Endothelial cell of umbilical vein (primary cell): ENCODE data around the gene SPSB3. TPM values are rescaled to one million over a fixed set of nuclear protein-coding genes. Genes with fewer than 3 reads are reported as not detected.

Experiments used
- BruUV-seq: library from RNA; stranded (reverse); fragments of 400-500 nt; replicated peaks from 2 replicates; lab custom pipeline; 2021; lab: Mats Ljungman, UMichigan
- CTCF ChIA-PET: fragments of 300-600, 350-600 bp; sonication (Branson Sonifier 250); formaldehyde crosslinking; loops from one replicate; lab custom pipeline; 2021; ENCODE audit warnings: antibody characterized with exemption, inconsistent platforms; lab: Charles Lee
- POLR2A ChIA-PET: fragments of 300-600, 350-600 bp; sonication (Branson Sonifier 250); formaldehyde crosslinking; loops from one replicate; lab custom pipeline; 2021; ENCODE audit warnings: antibody characterized with exemption, inconsistent platforms; lab: Charles Lee
- DNase-seq: peaks from one replicate; pipeline ENCODE4 v3.0.0-alpha.2; 2011; ENCODE audit warnings: low read depth, low spot score
- FAIRE-seq: peaks from 2 replicates; lab custom pipeline; 2011; peaks lifted over from hg19 to GRCh38; lab: Jason Lieb, UNC
- H2AFZ ChIP-seq: 2 replicates; pipeline ENCODE4 v1.6.0; 2012; ENCODE audit warnings: low read depth, low read length, control low read depth, inconsistent platforms
- H3K27ac ChIP-seq: 2 replicates; pipeline ENCODE4 v1.5.1; 2011; ENCODE audit warnings: low read depth, mild to moderate bottlenecking, control low read depth, low read length, moderate library complexity; ENCODE audit not compliant: insufficient read depth
- H3K27me3 ChIP-seq, 2 experiments: 2 replicates each; pipeline versions ENCODE4 v1.6.0 to v1.6.1; 2011; ENCODE audit warnings: low read length in 2 of 2, mixed read lengths in 1 of 2; ENCODE audit not compliant: control insufficient read depth in 2 of 2, insufficient read depth in 2 of 2
- H3K36me3 ChIP-seq, 2 experiments: 2 replicates in 1 of 2; 3 replicates in 1 of 2; pipeline ENCODE4 v1.5.1; 2011; ENCODE audit warnings: low read length in 2 of 2, mild to moderate bottlenecking in 1 of 2, moderate library complexity in 1 of 2; ENCODE audit not compliant: control insufficient read depth in 2 of 2, insufficient read depth in 2 of 2; ENCODE audit errors: extremely low read depth in 1 of 2
- H3K4me1 ChIP-seq: 3 replicates; pipeline ENCODE4 v1.5.1; 2011; ENCODE audit warnings: mild to moderate bottlenecking, low read length; ENCODE audit not compliant: control insufficient read depth, insufficient read depth; ENCODE audit errors: extremely low read depth
- H3K4me2 ChIP-seq: 2 replicates; pipeline ENCODE4 v1.6.1; 2011; ENCODE audit warnings: low read length, control low read depth, mixed read lengths; ENCODE audit not compliant: insufficient read depth
- H3K4me3 ChIP-seq, 3 experiments: fragments of 200-600 bp in 1 of 3; sonication (generic), shearing (Covaris generic) in 1 of 3; replicated peaks in 1 of 3; 2 replicates each; pipeline ENCODE4 v1.5.1; 2011 to 2016; ENCODE audit warnings: control low read depth in 3 of 3, low read length in 3 of 3, mild to moderate bottlenecking in 2 of 3, inconsistent platforms in 1 of 3, low read depth in 1 of 3, moderate library complexity in 1 of 3; ENCODE audit not compliant: insufficient read depth in 1 of 3
- H3K79me2 ChIP-seq: 2 replicates; pipeline ENCODE4 v1.6.0; 2012; ENCODE audit warnings: low read length, inconsistent platforms; ENCODE audit not compliant: control insufficient read depth, insufficient read depth
- H3K9ac ChIP-seq: replicated peaks from 2 replicates; pipeline ENCODE3; 2011; ENCODE audit warnings: low read length, control low read depth; ENCODE audit not compliant: insufficient read depth; ENCODE audit errors: extremely low read depth
- H3K9me1 ChIP-seq: replicated peaks from 3 replicates; pipeline ENCODE4 v1.6.0; 2011; ENCODE audit warnings: mild to moderate bottlenecking, low read length; ENCODE audit not compliant: control insufficient read depth, insufficient read depth; ENCODE audit errors: extremely low read depth
- H3K9me3 ChIP-seq: replicated peaks from 2 replicates; pipeline ENCODE4 v1.5.1; 2012; ENCODE audit warnings: low read length, inconsistent platforms; ENCODE audit not compliant: control insufficient read depth, insufficient read depth
- H4K20me1 ChIP-seq: replicated peaks from 2 replicates; pipeline ENCODE3; 2011; ENCODE audit warnings: mild to moderate bottlenecking, low read length; ENCODE audit not compliant: control insufficient read depth, insufficient read depth; ENCODE audit errors: extremely low read depth
- EZH2 ChIP-seq: IDR thresholded peaks from 2 replicates; pipeline ENCODE4 v1.6.1; 2012; ENCODE audit warnings: borderline replicate concordance, low read depth, mild to moderate bottlenecking, moderate library complexity, low read length, inconsistent platforms; ENCODE audit not compliant: severe bottlenecking
- FOS ChIP-seq: IDR thresholded peaks from 2 replicates; pipeline ENCODE4 v1.6.1; 2011; ENCODE audit warnings: mild to moderate bottlenecking, low read length, moderate library complexity, borderline replicate concordance; ENCODE audit not compliant: insufficient read depth
- GATA2 ChIP-seq: IDR thresholded peaks from 2 replicates; pipeline ENCODE4 v1.7.0; 2011; ENCODE audit warnings: low read depth, mild to moderate bottlenecking, moderate library complexity, mixed read lengths, low read length; ENCODE audit not compliant: insufficient read length, insufficient read depth
- POLR2A ChIP-seq: IDR thresholded peaks from 2 replicates; pipeline ENCODE4 v1.6.1; 2012; ENCODE audit warnings: low read depth, mild to moderate bottlenecking, control low read depth, low read length
- dilution Hi-C: fragments of 300-500 bp; cut with MboI; formaldehyde crosslinking; loops from one replicate; pipeline ENCODE4 v1.15.0; 2019; ENCODE audit warnings: low sequenced_read_pairs; ENCODE audit not compliant: extremely low pct_ligation_motif_present
- intact Hi-C: fragments of 100-400 bp; cut with micrococcal nuclease; formaldehyde crosslinking; loops from one replicate; pipeline ENCODE4 v1.10.0; 2022
- polyA plus RNA-seq, 4 experiments: library from polyadenylated mRNA; depleted of rRNA in 3 of 4; stranded (reverse) in 3 of 4; unstranded in 1 of 4; fragments of >200 nt; gene quantifications; 2 replicates each; pipeline versions ENCODE4 v1.2.1 to v1.2.3, GENCODE V29; 2011 to 2012; ENCODE audit warnings: missing spikeins in 1 of 4
- total RNA-seq: library from RNA; stranded (reverse); gene quantifications from 2 replicates; pipeline ENCODE4 v1.2.3, GENCODE V29; 2021
- TF ChIP-seq, protein P1 (sequence below): IDR thresholded peaks from 2 replicates; pipeline ENCODE4 v1.6.1; 2011; ENCODE audit not compliant: insufficient read depth, insufficient read length
- TF ChIP-seq, protein P2 (sequence below), 2 donors: IDR thresholded peaks; 1 replicate in 1 of 2; 2 replicates in 1 of 2; pipeline ENCODE4 v1.5.1; 2011; ENCODE audit warnings: low read length in 2 of 2, mild to moderate bottlenecking in 2 of 2, moderate library complexity in 2 of 2, control low read depth in 1 of 2, inconsistent platforms in 1 of 2, low read depth in 1 of 2; ENCODE audit not compliant: insufficient read depth in 1 of 2; ENCODE audit errors: extremely low read depth in 1 of 2

SPSB3 gene
- total and polyA plus RNA-seq, 2 donors (not counting 3 experiments of a cell fraction or from before 2014, with no cell fraction given) = 39.0 to 86.2 TPM

DNA sequence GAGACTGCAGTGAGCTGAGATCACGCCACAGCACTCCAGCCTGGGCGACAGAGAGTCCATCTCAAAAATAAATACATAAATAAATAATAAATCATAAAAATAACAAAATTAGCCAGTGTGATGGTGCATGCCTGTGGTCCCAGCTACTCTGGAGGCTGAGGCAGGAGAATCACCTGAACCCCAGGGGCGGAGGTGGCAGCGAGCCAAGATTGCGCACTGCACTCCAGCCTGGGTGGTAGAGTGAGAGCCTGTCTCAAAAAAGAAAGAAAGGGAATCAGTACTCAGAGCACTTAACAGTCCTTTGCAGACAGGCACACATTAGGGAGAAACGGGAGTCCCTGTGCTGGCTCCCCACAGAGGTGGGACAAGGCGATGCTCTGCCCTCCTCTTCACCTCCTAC is 51.3 kb downstream of the SPSB3 start:
- H3K9me1 ChIP-seq = no peaks in the 10 kb centered on the region
- dilution Hi-C loops = no loop called here
- BruUV-seq = no TSS peak
- no peak overlapping the region for H3K4me2 ChIP-seq
- H3K79me2 ChIP-seq = peaks cover 1% of the 10 kb centered on the region
- CTCF ChIA-PET = interaction anchor here (0.6 kb wide), 1 partner anchor 40 kb away, joined by 3 read pairs; no protein-coding TSS in a partner anchor
- peaks cover under 1 to 47% of the 10 kb centered on the region in 2 experiments for H3K36me3 ChIP-seq
- intact Hi-C loops = no loop called here
- no peak overlapping the region for H3K9ac ChIP-seq
- H3K4me3 ChIP-seq = no peak overlapping the region
- POLR2A ChIA-PET = no interaction called here
- TF ChIP-seq, protein P1, sequence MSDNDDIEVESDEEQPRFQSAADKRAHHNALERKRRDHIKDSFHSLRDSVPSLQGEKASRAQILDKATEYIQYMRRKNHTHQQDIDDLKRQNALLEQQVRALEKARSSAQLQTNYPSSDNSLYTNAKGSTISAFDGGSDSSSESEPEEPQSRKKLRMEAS = no peak
- TF ChIP-seq, protein P2, sequence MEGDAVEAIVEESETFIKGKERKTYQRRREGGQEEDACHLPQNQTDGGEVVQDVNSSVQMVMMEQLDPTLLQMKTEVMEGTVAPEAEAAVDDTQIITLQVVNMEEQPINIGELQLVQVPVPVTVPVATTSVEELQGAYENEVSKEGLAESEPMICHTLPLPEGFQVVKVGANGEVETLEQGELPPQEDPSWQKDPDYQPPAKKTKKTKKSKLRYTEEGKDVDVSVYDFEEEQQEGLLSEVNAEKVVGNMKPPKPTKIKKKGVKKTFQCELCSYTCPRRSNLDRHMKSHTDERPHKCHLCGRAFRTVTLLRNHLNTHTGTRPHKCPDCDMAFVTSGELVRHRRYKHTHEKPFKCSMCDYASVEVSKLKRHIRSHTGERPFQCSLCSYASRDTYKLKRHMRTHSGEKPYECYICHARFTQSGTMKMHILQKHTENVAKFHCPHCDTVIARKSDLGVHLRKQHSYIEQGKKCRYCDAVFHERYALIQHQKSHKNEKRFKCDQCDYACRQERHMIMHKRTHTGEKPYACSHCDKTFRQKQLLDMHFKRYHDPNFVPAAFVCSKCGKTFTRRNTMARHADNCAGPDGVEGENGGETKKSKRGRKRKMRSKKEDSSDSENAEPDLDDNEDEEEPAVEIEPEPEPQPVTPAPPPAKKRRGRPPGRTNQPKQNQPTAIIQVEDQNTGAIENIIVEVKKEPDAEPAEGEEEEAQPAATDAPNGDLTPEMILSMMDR (IDR thresholded peaks at IDR 0.05; ENCODE audit: extremely low read depth in 1 of 2, insufficient read depth in 1 of 2, low read depth in 1 of 2, low read length in 2 of 2) = no peak
- no peak for TF ChIP-seq POLR2A
- no peaks in the 10 kb centered on the region for H3K9me3 ChIP-seq
- H3K27me3 ChIP-seq = no peaks in the 10 kb centered on the region
- FAIRE-seq = no peak
- H4K20me1 ChIP-seq = no peaks in the 10 kb centered on the region
- H3K4me1 ChIP-seq = no peaks in the 10 kb centered on the region
- no peak overlapping the region for H2AFZ ChIP-seq
- H3K27ac ChIP-seq = no peak overlapping the region
- no peak for DNase-seq

DNA sequence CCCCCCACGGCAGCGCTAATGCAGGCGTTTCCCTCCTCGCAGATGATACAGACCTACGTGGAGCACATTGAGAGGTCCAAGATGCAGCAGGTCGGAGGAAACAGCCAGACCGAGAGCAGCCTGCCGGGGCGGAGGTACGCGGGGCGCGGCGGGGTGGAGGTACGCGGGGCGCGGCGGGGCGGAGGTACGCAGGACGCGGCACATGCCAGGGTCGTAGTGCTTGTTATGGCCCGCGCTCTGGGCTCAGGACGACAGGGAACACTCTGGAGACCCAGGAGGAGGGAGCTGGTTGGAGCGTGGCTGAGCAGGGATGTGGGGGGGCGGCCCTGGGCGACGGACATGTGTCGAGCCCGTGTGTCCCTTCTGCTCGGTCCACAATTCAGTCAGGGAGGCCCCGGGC is 52.9 kb downstream of the SPSB3 start:
- no peak for TF ChIP-seq FOS
- no peak for TF ChIP-seq GATA2
- TF ChIP-seq EZH2 = no peak
- no TSS peak for BruUV-seq
- CTCF ChIA-PET = no interaction called here
- no peak overlapping the region for H3K4me3 ChIP-seq
- H4K20me1 ChIP-seq = no peaks in the 10 kb centered on the region
- peaks cover 4 to 50% of the 10 kb centered on the region in 2 experiments for H3K36me3 ChIP-seq
- H3K9ac ChIP-seq = no peak overlapping the region
- intact Hi-C loops = no loop called here
- H3K27me3 ChIP-seq = no peaks in the 10 kb centered on the region
- POLR2A ChIA-PET = no interaction called here
- H3K9me3 ChIP-seq = no peaks in the 10 kb centered on the region
- H2AFZ ChIP-seq = no peak overlapping the region
- no peak overlapping the region for H3K4me2 ChIP-seq
- no peaks in the 10 kb centered on the region for H3K9me1 ChIP-seq
- DNase-seq = no peak
- dilution Hi-C loops = no loop called here
- no peaks in the 10 kb centered on the region for H3K4me1 ChIP-seq
- H3K27ac ChIP-seq = no peak overlapping the region
- peaks cover 8% of the 10 kb centered on the region for H3K79me2 ChIP-seq
- FAIRE-seq = no peak
